Measurements from ENCODE around the gene LMO1. TPM values are rescaled to one million over a fixed set of nuclear protein-coding genes. Genes with fewer than 3 reads are reported as not detected.

The LMO1 gene
- 0.41 TPM for total RNA-seq

GRCh38 chr11:8263769-8264410, at the start of gene LMO1:
Gene LMO1 (minus strand): TSS chr11:8263878. CDS start chr11:8263362, 516 bp downstream.
- peak; percentile 93 for DNase-seq

DNA sequence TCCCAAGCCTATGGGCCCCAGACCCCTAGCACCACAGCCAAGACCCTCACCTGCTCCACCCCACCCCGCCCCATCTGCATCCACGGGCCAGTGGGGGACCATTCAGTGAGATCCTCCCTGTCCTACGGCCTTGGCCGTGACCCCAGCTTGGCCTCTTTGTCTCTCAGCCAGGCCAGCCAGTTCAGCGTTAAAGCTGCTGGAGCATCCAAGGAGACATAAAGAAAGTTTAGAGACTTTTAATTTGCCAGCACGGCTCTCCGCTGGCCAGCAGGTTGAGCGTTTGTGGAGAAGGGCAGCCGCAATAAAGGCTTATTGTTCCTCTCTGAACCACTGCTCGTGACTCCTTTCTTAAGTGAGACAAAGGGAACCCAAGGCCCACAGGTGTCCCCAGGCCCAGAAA, 49.3 kb upstream of the LMO1 start:
- DNase-seq = no peak

DNA sequence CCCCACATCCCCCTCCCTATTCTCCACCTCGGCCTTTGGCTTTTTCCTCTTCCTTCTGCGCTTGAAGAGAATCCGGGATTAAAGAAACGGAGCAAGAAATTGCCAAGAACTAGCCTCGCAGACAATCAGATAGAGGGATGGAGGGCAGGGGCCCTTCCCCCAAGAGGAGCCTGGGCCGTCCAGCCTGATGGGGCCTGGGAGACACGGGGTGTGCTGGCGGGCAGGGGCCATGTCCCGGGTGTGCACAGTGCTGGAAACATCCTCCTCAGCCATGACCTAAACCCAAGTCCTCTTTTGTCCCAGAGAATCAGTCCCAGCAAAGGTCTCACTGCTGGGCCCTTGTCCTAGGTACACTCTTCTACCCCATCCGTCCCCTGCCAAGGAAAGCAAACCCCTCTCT, 47.7 kb upstream of the LMO1 start:
- no peak for DNase-seq

DNA sequence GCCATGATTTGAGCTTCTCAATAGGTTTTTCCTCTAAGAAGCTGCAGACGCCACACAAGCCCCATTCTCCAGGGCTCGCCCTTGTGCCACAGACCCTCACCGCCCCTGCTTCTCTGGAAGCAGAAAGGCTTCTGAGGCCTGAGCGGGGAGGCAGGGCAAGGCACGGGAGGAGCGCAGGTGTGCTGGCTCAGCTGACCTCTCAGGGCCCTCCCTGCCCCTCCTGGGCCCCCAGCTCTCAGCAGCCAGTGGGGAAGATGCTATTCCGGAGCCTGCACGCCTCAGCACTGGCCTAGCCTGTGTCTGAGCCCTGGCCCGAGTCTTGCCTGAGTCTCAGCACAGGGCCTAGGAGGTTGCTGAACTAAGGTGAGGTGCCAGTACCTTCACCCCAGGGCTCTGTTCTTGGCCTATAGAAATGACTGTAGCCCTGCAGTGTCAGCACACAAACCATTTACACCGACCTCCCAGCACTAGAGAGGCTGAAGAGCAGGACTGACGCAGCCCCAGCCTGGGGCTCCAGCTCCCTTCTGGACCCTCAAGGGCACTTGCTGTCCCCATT, 47.1 kb upstream of the LMO1 start:
- no peak for DNase-seq

DNA sequence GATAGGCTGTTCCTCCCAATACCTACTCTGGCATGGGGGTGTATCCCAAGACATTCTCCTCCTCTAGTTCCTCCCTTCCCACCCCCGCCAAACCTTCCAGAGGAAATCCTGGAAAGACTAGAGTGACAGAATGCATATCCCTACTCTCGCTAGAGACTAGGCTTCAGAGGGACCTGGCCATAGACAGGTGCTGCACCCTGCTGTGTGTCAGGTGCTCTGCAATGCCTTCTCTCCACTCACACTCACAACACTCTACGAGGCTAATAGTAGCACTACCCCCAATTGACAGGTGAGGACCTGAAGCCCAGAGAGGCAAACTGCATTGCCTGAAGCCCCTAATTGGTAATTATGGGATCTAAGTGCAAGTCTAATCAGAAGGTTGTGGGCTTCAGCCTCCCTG, 46.2 kb upstream of the LMO1 start:
- no peak for DNase-seq

DNA sequence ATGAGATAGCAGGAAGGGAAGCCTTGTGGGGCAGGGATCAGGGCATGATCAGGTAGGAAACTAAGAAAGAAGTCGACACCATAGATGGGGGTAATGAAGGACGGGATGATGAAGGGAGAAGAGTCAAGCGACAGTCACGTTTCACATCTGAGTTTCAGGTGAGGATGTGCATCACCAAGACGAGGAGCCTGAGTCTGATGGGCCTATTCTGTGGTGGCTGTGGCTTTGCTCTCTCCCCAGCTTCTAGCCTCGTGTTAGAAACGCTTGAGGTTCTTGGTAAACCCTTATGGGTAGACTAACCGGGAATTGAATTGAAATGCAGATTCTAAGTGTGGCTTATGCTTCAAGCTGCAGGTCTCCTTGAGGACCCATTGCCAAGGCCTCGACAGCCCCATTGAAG, 45.6 kb upstream of the LMO1 start:
- DNase-seq = no peak

DNA sequence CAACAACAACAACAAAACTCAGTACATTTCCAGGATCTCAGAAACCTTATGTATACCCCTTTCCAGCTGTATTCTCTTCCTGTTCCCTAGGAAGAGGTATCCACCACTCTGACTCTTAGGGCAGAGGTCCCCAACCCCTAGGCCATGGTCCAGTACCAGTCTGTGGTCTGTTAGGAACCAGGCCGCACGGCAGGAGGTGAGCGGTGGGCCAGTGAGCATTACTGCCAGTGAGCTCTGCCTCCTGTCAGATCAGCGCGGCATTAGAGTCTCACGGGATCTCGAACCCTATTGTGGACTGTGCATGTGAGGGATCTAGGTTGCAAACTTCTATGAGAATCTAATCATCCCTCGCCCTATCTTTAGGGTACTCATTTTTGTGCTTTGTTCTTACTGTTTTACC, 43.9 kb upstream of the LMO1 start:
- DNase-seq = no peak

DNA sequence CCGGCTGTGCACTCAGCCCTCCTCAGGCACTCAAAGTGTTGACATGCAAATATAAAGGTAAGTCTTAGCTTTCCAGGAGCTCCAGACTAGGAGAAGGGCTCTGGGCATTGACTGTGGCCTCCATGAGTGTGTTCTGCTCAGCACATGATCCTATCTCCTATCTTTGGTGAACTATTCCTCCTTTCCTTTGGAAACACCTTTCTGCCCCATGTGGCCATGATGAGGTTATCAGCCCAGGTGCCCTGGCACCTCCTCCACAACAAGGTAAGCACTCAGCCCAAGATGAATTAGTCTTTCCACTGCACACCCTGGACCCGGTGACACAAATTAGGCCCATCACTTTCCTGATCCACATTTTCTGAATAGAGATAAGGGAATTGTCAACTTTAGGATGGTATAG, 37.9 kb upstream of the LMO1 start:
- no peak for DNase-seq

DNA sequence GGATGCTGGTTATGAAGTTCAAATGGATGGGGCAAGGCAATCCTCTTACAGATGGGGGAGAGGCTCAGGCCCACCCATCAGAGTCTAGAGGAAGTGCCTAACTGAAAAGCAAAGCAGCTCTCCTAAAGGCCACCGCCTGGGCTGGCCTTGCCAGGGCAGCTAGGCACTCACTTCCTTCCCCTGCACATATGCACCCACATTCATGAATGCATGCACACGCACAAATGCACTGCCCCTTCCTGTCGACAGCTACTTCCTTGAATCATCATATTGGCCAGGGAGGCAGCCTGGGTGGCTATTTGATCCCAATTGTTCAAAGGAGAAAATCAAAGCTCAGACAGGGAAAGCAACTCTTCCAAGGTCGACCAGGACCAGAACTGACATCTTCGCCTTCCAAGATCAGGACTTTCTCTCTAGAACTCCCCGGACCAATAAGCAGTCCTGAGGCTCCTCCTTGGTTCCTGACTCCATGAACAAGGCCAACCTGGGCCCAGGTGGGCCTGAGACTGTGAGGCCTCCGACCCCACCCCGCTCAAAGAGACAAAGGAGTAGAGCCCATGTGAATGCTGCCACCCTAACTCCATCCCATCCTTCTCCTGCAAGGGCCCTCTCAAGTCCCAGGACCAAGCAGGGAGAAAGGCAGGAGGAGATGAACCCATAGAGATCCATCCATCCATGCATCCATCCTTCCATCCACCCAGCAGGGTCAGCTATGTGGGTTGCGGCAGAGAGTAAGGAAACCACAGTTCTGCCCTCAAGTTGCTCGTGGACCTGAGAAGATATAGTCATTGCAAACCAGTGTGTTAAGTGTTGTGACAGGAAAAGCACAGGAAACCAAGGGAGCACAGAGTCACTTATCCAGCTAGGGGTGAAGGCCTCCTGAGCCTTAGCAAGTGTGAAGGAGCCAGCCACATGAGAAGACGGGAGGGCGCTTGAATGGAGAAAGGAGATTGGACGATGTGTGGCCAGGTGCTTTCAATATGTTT, 35.4 kb upstream of the LMO1 start:
- no peak for DNase-seq

DNA sequence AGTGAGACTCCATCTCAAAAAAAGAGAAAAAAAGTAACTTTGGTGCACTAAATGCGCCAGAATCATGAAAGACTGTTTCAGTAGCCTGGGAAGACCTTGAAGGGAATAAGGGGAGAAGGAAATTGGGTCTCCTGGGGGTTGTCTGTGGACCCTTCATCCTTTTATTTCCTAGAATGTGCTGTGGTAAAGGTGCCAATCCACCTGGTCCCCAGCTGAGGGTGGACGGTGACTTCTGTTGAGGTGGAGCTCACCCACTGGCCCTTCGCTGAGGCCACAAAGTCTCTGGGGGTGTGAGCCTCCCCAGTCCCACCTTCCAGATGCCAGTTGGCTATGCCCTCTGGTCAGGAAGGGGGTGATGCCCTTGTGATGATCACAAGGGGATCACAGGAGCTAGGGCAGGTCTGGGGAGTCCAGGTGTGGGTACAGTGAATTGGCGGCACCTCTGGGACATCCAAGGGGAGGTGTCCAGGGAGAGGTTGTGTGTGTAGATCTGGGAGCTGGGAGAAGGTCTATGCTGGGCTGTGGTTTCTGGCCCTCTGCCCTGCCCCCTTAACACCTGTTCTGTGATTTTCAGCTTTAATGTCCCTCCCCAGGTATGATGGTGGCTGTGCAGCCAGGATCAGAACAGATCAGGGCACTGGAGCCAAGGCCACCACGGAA, 34.2 kb upstream of the LMO1 start:
- DNase-seq = no peak

- no peak for DNase-seq
Measured at GRCh38 chr11:8296872-8297271, 33.2 kb upstream of the LMO1 start.

- DNase-seq = no peak
Measured at GRCh38 chr11:8296038-8296649, 32.5 kb upstream of the LMO1 start.

- no peak for DNase-seq
Measured at GRCh38 chr11:8294251-8294935, 30.7 kb upstream of the LMO1 start.

GRCh38 chr11:8293171-8293570, 29.5 kb upstream of the LMO1 start:
- DNase-seq = no peak

GRCh38 chr11:8292351-8292750, 28.7 kb upstream of the LMO1 start:
- no peak for DNase-seq

DNA sequence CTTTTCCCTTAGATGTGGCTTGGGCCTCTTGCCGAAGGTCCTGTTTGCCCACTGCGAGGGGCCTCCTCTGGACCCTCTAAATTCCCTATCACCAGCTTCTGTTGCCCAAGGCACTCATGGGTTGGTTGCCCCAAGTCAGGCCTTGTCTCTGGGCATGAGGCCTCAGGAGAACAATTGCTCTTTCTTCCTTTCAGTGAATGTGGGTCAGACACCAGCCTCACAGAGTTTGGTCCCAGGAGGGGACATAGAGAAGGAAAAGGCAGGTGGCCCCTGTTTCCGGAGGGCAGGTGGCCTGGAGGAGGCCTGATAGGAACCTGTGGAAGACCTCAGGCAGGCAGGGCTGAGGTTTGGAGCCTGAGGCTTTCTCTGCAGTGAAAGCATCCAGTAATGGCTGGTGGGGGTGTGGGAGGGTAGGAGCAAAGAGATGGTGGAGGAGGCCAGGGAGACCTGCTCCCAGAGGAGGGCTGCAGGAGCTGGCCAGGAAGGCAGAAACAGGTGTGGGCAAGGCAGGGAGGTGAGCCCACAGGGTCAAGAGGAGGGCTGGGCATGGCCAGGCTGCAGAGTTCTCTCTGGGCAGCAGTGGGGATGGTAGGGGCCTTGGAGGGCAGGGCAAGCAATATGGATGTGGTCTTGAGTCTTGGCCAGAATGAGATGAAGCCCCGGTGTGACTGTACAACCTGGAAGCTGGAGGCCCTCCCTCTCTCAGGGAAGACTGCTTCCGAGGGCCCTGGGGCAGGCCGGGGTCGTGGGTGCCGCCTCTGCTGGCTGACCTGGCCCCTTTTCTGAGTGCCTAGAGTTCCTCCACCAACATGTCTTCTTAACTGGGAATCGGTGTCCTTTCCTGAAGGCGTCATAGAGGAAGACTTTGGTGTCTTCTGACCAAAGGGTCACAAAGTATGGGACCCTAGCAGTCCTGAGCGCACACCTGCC, 28.0 kb upstream of the LMO1 start:
- DNase-seq = no peak

DNA sequence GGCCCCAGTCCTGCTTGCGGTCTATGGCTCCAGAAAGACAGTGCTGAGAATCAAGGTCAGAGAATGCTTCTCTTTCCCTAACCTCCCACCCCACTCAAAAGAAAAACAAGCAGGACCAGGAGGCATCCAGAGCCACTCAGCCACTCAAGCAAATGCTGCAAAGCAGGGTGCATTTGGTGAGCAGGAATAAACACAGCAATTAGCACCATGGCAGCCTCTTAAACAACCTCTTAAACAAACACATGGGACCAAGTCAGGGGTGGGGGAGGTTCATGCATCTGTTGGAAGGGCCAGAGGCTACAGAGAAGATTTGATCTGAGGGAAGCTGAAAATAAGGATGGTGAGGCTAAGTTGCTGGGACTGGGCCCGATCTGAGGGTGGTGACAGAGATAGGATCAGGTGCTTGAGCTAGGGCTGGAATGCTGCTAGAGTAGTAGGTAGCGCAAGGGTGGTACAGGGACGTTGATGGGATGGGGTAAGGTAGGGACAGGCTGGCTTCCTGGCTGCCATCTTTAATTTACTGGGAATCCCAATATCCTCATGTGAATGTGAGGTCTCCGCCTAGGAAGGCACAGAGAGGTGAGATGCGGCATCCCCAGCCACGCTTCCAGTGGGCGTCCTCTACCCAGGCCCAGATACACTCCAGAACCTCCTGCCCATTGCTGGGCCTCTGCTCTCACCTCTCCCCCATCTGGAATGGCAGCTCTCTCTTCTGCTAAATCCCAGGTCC, 26.6 kb upstream of the LMO1 start:
- peak; percentile 14 for DNase-seq

GRCh38 chr11:8289492-8289918, 25.8 kb upstream of the LMO1 start:
- peak; percentile 23 for DNase-seq

GRCh38 chr11:8288824-8289491, 25.3 kb upstream of the LMO1 start:
- DNase-seq = no peak

Measured in tongue (tissue), 2 donors.